HCT116 (cell line): Measurements from ENCODE around the gene MYO1A. TPM values are rescaled to one million over a fixed set of nuclear protein-coding genes. Genes with fewer than 3 reads are reported as not detected.

Experiments
- ATAC-seq: fragments of 200-7000 bp; cut with Tn5 transposase; 2 replicates; pipeline ENCODE4 v1.9.1; 2020; ENCODE audit warnings: mild to moderate bottlenecking, moderate library complexity
- BruUV-seq: library from RNA; stranded (reverse); fragments of 400-500 nt; replicated peaks from 2 replicates; lab custom pipeline; 2021; lab: Mats Ljungman, UMichigan
- CTCF ChIA-PET: fragments of 300-600 bp; sonication (Branson Sonifier 250); formaldehyde crosslinking; loops from one replicate; lab custom pipeline; 2021; ENCODE audit warnings: antibody characterized with exemption; lab: Charles Lee
- POLR2A ChIA-PET: fragments of 300-600, 350-600 bp; sonication (Branson Sonifier 250); formaldehyde crosslinking; loops from one replicate; lab custom pipeline; 2021; ENCODE audit warnings: antibody characterized with exemption; lab: Charles Lee
- RAD21 ChIA-PET, 2 experiments: fragments of 300-600 bp; sonication (Branson Sonifier 250); formaldehyde crosslinking; loops; one replicate each; lab custom pipeline; 2023; ENCODE audit warnings: low total read pairs in 2 of 2; ENCODE audit not compliant: uncharacterized antibody in 2 of 2, unreplicated experiment in 2 of 2, low non-redundant PET in 1 of 2; lab: Charles Lee
- DNase-seq: peaks from one replicate; pipeline ENCODE4 v3.0.0-alpha.2; 2010; ENCODE audit warnings: low read depth, low spot score
- H2AFZ ChIP-seq: fragments of 200-600 bp; shearing (Covaris generic), sonication (generic); 2 replicates; pipeline ENCODE4 v1.6.1; 2017; ENCODE audit warnings: low read depth, mixed run types, mixed read lengths, antibody characterized with exemption, low read length; ENCODE audit not compliant: poor library complexity, severe bottlenecking
- H3K27ac ChIP-seq: 2 replicates; pipeline ENCODE4 v1.5.1; 2012; ENCODE audit warnings: low read depth, low read length
- H3K27me3 ChIP-seq: fragments of 200-600 bp; sonication (generic); 2 replicates; pipeline ENCODE4 v1.6.1; 2016; ENCODE audit warnings: mixed run types, low read length, mixed read lengths; ENCODE audit not compliant: insufficient read depth
- H3K36me3 ChIP-seq, 2 experiments: fragments of 200-500 bp in 1 of 2; fragments of 200-600 bp in 1 of 2; sonication (Bioruptor generic) in 1 of 2; sonication (generic) in 1 of 2; 2 replicates each; pipeline versions ENCODE4 v1.5.1 to v1.6.1; 2014 to 2016; ENCODE audit warnings: low read length in 2 of 2, inconsistent platforms in 1 of 2, mixed read lengths in 1 of 2, mixed run types in 1 of 2; ENCODE audit not compliant: insufficient read depth in 2 of 2, control insufficient read depth in 1 of 2
- H3K4me1 ChIP-seq, 2 experiments: fragments of 200-600 bp in 1 of 2; sonication (generic) in 1 of 2; 2 replicates each; pipeline versions ENCODE4 v1.5.1 to v1.6.1; 2012 to 2017; ENCODE audit warnings: low read length in 2 of 2, inconsistent platforms in 1 of 2, mild to moderate bottlenecking in 1 of 2, mixed read lengths in 1 of 2, mixed run types in 1 of 2, moderate library complexity in 1 of 2; ENCODE audit not compliant: insufficient read depth in 2 of 2, control insufficient read depth in 1 of 2
- H3K4me2 ChIP-seq: fragments of 200-600 bp; sonication (generic); 2 replicates; pipeline ENCODE4 v1.6.1; 2017; ENCODE audit warnings: mixed run types, low read length, mixed read lengths
- H3K4me3 ChIP-seq, 2 experiments: fragments of 200-600 bp in 1 of 2; sonication (generic) in 1 of 2; replicated peaks in 1 of 2; 2 replicates each; pipeline ENCODE4 v1.5.1; 2011 to 2016; ENCODE audit warnings: low read length in 2 of 2, control low read depth in 1 of 2, low read depth in 1 of 2, mild to moderate bottlenecking in 1 of 2, mixed read lengths in 1 of 2, mixed run types in 1 of 2
- H3K79me2 ChIP-seq: fragments of 200-600 bp; sonication (generic); 2 replicates; pipeline ENCODE4 v1.6.1; 2017; ENCODE audit warnings: mild to moderate bottlenecking, mixed run types, low read length, moderate library complexity, mixed read lengths; ENCODE audit not compliant: insufficient read depth
- H3K9ac ChIP-seq: fragments of 200-600 bp; sonication (generic); 2 replicates; pipeline ENCODE4 v1.6.1; 2016; ENCODE audit warnings: low read length, mixed read lengths
- H3K9me2 ChIP-seq: fragments of 200-600 bp; sonication (generic), shearing (Covaris generic); 2 replicates; pipeline ENCODE4 v1.6.1; 2017; ENCODE audit warnings: mixed run types, mild to moderate bottlenecking, moderate library complexity; ENCODE audit not compliant: insufficient read depth
- H3K9me3 ChIP-seq, 2 experiments: fragments of 200-500 bp in 1 of 2; fragments of 200-600 bp in 1 of 2; sonication (Bioruptor generic) in 1 of 2; sonication (generic) in 1 of 2; 2 replicates each; pipeline ENCODE4 v1.6.1; 2014 to 2017; ENCODE audit warnings: low read length in 2 of 2, mixed read lengths in 2 of 2, inconsistent platforms in 1 of 2, low read depth in 1 of 2, mild to moderate bottlenecking in 1 of 2, mixed run types in 1 of 2, moderate library complexity in 1 of 2; ENCODE audit not compliant: control insufficient read depth in 1 of 2, insufficient read depth in 1 of 2
- H4K20me1 ChIP-seq: fragments of 200-600 bp; sonication (generic), shearing (Covaris generic); 2 replicates; pipeline ENCODE4 v1.6.1; 2017; ENCODE audit warnings: mixed run types, mild to moderate bottlenecking, moderate library complexity; ENCODE audit not compliant: insufficient read depth
- ATF3 ChIP-seq: IDR thresholded peaks from 2 replicates; pipeline ENCODE4 v1.6.1; 2012
- CBX3 ChIP-seq: IDR thresholded peaks from 2 replicates; pipeline ENCODE4 v1.6.1; 2012; ENCODE audit warnings: low read depth
- CTCF ChIP-seq, 3 experiments: fragments of 200-600 bp in 1 of 3; sonication (generic) in 1 of 3; IDR thresholded peaks in 2 of 3; conservative IDR thresholded peaks in 1 of 3; 2 replicates each; pipeline ENCODE4 v1.5.1; 2012 to 2017; ENCODE audit warnings: low read depth in 2 of 3, low read length in 2 of 3, antibody characterized with exemption in 1 of 3, borderline replicate concordance in 1 of 3, control low read depth in 1 of 3, mild to moderate bottlenecking in 1 of 3, mixed read lengths in 1 of 3, mixed run types in 1 of 3, moderate library complexity in 1 of 3; ENCODE audit not compliant: insufficient read depth in 1 of 3
- EGR1 ChIP-seq: IDR thresholded peaks from 2 replicates; pipeline ENCODE4 v1.6.1; 2012; ENCODE audit warnings: low read depth
- JUND ChIP-seq: IDR thresholded peaks from 2 replicates; pipeline ENCODE4 v1.6.1; 2012
- SIN3A ChIP-seq: IDR thresholded peaks from 2 replicates; pipeline ENCODE4 v1.6.1; 2012; ENCODE audit warnings: low read depth
- SRF ChIP-seq: IDR thresholded peaks from 2 replicates; pipeline ENCODE4 v1.6.1; 2012; ENCODE audit warnings: low read depth
- ZBTB33 ChIP-seq: IDR thresholded peaks from 2 replicates; pipeline ENCODE4 v1.6.1; 2011; ENCODE audit warnings: mild to moderate bottlenecking, low read length, moderate library complexity; ENCODE audit not compliant: insufficient replicate concordance; ENCODE audit errors: extremely low read depth
- ZFX ChIP-seq: fragments of 450-650 bp; IDR thresholded peaks from 2 replicates; pipeline ENCODE4 v1.6.1; 2017
- ZNF274 ChIP-seq: fragments of 200-500 bp; sonication (Bioruptor generic); IDR thresholded peaks from 2 replicates; pipeline ENCODE4 v1.6.1; 2014; ENCODE audit warnings: mild to moderate bottlenecking, low read depth, low read length, inconsistent platforms
- intact Hi-C: fragments of 100-400 bp; cut with micrococcal nuclease; formaldehyde crosslinking; loops from 2 replicates; pipeline ENCODE4 v1.10.0; 2022
- total RNA-seq: library from RNA; stranded (reverse); gene quantifications from one replicate; pipeline ENCODE4 v1.2.1, GENCODE V29; 2021; ENCODE audit not compliant: unreplicated experiment

Gene MYO1A
- total RNA-seq, 1 experiment from 2014 or later = 0.76 TPM

- no peaks in the 10 kb centered on the region for H3K79me2 ChIP-seq
- no peak overlapping the region for H3K27ac ChIP-seq
- no peak overlapping the region for H3K4me2 ChIP-seq
- no peaks in the 10 kb centered on the region for H3K9me3 ChIP-seq
- H3K4me1 ChIP-seq = peaks cover 0 to 13% of the 10 kb centered on the region in 2 experiments; a peak in 2 of 4 replicates
- H2AFZ ChIP-seq = no peak overlapping the region
- no peak for DNase-seq
- no peak overlapping the region for H3K9ac ChIP-seq
- intact Hi-C loops = no loop called here
- no peaks in the 10 kb centered on the region for H4K20me1 ChIP-seq
- CTCF ChIA-PET = interaction anchor here (0.9 kb wide), 1 partner anchor 10 kb away, joined by 3 read pairs; no protein-coding TSS in a partner anchor
- TF ChIP-seq EGR1 (no peak), ZBTB33 (no peak), SRF (no peak), SIN3A (no peak), ZNF274 (no peak), ZFX (no peak), ATF3 (no peak), CTCF (IDR thresholded peaks at IDR 0.05 in 2 of 3, conservative IDR thresholded peaks at IDR 0.05 in 1 of 3; ENCODE audit: borderline replicate concordance in 1 of 3, insufficient read depth in 1 of 3, low read depth in 2 of 3, low read length in 2 of 3) (no peak), CBX3 (no peak), JUND (no peak)
- TF ChIP-seq, all 23 proteins: peak for 0
- no peak overlapping the region for H3K4me3 ChIP-seq
- no TSS peak for BruUV-seq
- H3K36me3 ChIP-seq = no peaks in the 10 kb centered on the region
- H3K27me3 ChIP-seq = peaks cover 28% of the 10 kb centered on the region; the same call in 1 of the 2 replicates
- H3K9me2 ChIP-seq = no peaks in the 10 kb centered on the region
- POLR2A ChIA-PET = no interaction called here
- ATAC-seq = no peak
- RAD21 ChIA-PET = no interaction called here
Observed at GRCh38 chr12:57011438-57012424, 38.2 kb downstream of the MYO1A start.
